HL-60 (cell line): ENCODE results near the gene AMMECR1.

ENCODE experiments used
- DNase-seq, 2 experiments: peaks; one replicate each; pipeline ENCODE4 v3.0.0-alpha.2; 2010 to 2020; ENCODE audit warnings: low read depth in 1 of 2, low spot score in 1 of 2
- H3K27ac ChIP-seq: fragments of 250-450 bp; sonication (Bioruptor Pico); replicated peaks from 2 replicates; pipeline ENCODE4 v1.5.1; 2020; ENCODE audit warnings: mild to moderate bottlenecking, moderate library complexity
- H3K27me3 ChIP-seq: fragments of 250-450 bp; sonication (Bioruptor Pico); 2 replicates; pipeline ENCODE4 v1.5.1; 2021; ENCODE audit warnings: mild to moderate bottlenecking, moderate library complexity; ENCODE audit not compliant: insufficient read depth, poor library complexity, severe bottlenecking
- H3K4me3 ChIP-seq: replicated peaks from 2 replicates; pipeline ENCODE4 v1.5.1; 2011; ENCODE audit warnings: mild to moderate bottlenecking, control low read depth, low read length; ENCODE audit not compliant: insufficient read depth
- CTCF ChIP-seq: IDR thresholded peaks from one replicate; pipeline ENCODE4 v1.5.1; 2011; ENCODE audit warnings: low read length, control low read depth, inconsistent platforms; ENCODE audit not compliant: insufficient read depth
- GABPA ChIP-seq: IDR thresholded peaks from 2 replicates; pipeline ENCODE4 v1.6.1; 2012; ENCODE audit warnings: low read depth
- POLR2AphosphoS5 ChIP-seq: IDR thresholded peaks from 2 replicates; pipeline ENCODE4 v1.6.1; 2012; ENCODE audit warnings: low read depth
- REST ChIP-seq: IDR thresholded peaks from 2 replicates; pipeline ENCODE4 v1.6.1; 2012; ENCODE audit warnings: low read depth; ENCODE audit not compliant: insufficient replicate concordance
- SPI1 ChIP-seq: IDR thresholded peaks from 2 replicates; pipeline ENCODE4 v1.6.1; 2012; ENCODE audit warnings: low read depth, mild to moderate bottlenecking, borderline replicate concordance

The AMMECR1 gene

GRCh38 chrX:110208092-110208491 lies 109.8 kb downstream of the AMMECR1 start:
- Histone ChIP-seq H3K27me3 (no peaks in the 10 kb centered on the region), H3K4me3 (no peak overlapping the region), H3K27ac (no peak overlapping the region)
- no peak for DNase-seq
- no peak for TF ChIP-seq GABPA
- no peak for TF ChIP-seq SPI1
- no peak for TF ChIP-seq REST
- TF ChIP-seq CTCF: no peak
- TF ChIP-seq POLR2AphosphoS5: no peak

DNA sequence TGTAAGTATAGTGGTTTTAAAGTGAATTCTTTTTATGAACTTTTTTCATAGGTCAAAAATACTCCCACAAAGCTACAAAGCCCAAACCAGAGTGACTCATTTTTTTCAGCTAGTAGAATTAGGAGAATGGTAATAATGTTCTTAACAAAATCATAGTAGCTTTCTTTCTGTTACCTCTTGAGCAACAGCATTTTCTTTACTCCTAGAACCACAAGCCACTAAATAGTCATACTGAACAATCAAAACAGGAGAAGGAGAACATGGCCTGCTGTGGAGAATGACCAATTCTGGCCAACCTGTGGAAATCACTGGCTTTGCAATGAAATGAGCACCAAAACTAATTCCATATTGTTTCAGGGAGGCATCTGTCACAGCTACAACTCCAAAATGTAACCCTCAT lies 112.9 kb downstream of the AMMECR1 start:
- DNase-seq: no peak
- Histone ChIP-seq H3K27me3 (no peaks in the 10 kb centered on the region), H3K27ac (no peak overlapping the region), H3K4me3 (no peak overlapping the region)
- no peak for TF ChIP-seq CTCF
- TF ChIP-seq POLR2AphosphoS5: no peak
- TF ChIP-seq REST: no peak
- TF ChIP-seq SPI1: no peak
- TF ChIP-seq GABPA: no peak

DNA sequence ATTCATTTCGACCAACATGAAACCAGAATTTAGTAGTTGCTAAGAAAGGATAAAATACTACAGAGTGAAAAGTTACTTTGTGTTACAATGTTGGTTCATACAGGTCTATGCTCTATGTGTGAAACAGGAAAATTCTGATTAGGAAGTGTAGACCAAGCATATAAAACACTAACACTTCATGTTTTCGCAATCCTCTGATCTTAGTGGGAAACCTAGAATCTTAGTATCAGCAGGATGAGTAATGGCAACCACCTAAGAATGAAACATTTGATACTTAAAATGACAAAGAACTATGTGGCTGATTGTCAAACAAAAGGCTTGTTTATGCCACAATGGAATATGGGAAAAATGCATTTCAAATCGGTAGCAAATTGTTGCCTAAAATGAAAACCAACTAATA lies 116.1 kb downstream of the AMMECR1 start:
- no peak for TF ChIP-seq REST
- no peak for TF ChIP-seq POLR2AphosphoS5
- no peak for TF ChIP-seq GABPA
- Histone ChIP-seq H3K4me3 (no peak overlapping the region), H3K27me3 (no peaks in the 10 kb centered on the region), H3K27ac (no peak overlapping the region)
- DNase-seq: no peak

DNA sequence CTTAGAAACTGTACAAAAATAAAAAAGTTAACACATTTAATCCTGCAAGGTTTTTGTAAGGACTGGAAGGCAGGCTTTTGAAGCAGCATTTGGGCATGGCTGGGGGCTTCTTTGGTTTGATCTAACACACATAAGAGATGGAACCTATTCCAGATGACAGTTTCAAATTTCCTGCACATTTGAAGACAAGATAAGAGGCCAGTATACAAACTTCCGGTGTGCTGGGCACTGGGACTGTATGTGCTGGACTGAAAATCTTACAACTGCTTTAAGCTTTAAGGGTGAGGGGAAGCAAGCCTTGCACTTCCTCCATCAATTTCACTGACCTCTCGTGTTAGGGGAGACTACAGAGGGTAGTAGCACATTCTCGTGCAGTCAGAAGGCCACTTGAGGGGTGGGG lies 122.9 kb downstream of the AMMECR1 start:
- TF ChIP-seq REST (no peak), POLR2AphosphoS5 (no peak), GABPA (no peak), CTCF (no peak), SPI1 (no peak)
- Histone ChIP-seq H3K27me3 (no peaks in the 10 kb centered on the region), H3K27ac (no peak overlapping the region), H3K4me3 (no peak overlapping the region)
- DNase-seq: no peak
